NCI-H524 (cell line): ENCODE results near the gene SHC1.
"Not testable (repeated sequence)": the region's sequence is repeated elsewhere in the genome, so short reads cannot be mapped to it uniquely, and the experiment has no call there.

Experiments
- DNase-seq, 2 experiments: peaks; one replicate each; lab custom pipeline; 2025; lab: John Stamatoyannopoulos, UW

Gene SHC1

GRCh38 chr1:154995301-154995983 is 24.9 kb upstream of the SHC1 start:
- peak in 1 of 2 experiments; percentile 44 for DNase-seq

- no peak for DNase-seq
These were observed 24.0 kb upstream of the SHC1 start for GRCh38 chr1:154994591-154994990.

- DNase-seq: no peak
These were observed 23.7 kb upstream of the SHC1 start for GRCh38 chr1:154994269-154994587.

DNA sequence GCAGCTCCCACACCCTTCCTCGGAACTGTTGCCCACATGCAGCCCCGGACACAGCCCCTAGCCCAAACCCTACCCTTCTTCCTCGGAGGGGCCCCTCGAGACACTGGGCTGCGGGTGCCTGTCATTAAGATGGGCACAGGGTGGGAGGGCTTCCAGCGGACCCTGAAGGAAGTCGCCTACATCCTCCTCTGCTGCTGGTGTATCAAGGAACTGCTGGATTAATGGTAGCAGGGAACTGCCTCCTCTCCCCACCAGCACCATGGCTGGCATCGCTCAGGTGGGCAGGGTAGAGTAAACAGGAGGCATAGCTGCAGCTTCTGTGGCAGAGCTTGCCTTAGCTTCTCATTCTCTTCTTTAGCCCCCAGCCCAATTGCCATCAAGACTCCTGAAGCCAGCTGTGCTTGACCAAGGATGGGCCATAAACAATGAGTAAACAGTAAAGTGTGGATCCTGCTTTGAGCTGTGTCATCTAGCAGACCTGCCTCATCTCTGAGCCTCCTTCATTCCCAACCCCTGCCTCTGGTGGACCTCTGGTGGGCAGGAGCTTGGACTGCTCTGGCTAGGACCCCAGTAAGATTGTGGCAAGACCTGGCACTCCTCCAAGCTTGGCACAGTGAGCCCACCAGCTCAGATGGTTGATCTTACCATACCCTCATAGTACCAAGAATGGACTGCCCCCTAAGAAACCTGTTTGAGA is 23.2 kb upstream of the SHC1 start, which contains the start of gene LENEP:
TSS of gene LENEP (plus strand) at position 15 of the 697 bp plus-strand sequence. CDS start at position 37, 22 bp downstream.
- no peak for DNase-seq

DNA sequence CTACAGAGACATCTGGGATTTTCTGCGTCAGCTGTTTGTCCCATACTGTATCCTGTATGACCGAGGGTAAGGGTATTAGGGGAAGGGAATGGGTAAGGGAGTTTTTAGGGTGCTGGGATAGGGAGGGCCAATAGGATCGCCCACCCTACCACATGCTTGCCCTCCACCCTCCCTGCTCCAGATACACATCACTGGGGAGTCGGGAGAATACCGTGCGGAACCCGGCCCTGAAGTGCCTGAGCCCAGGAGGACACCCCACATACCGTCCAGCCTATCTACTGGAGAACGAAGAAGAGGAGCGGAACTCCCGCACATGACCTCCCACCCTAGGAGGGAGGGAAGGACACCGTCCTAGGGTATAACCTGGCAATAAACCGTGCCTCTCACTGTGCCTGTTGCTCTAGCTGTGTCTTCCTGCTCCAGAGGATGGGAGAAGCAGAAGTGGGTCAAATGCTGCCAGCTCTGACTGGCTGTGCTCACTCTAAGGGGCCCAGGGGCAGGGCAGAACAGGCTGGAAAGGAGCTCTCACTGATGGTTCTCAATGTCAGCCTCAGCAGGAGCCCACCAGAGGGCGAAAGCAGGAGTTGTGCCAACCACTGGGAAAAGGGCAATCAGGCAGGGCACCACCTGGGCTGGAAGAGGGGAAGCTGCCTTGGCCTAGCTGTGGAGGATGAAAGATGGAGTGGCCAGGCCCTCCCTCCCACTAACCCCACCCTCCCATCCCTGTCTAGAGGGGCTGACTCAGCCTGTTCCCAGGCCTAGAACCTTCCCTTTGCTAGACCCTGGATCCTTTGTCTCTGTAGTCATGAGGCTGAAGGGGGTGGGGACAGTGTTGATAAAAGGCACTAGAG is 22.4 kb upstream of the SHC1 start:
- DNase-seq: peak; percentile 25 to 47

GRCh38 chr1:154990276-154990675 is 19.7 kb upstream of the SHC1 start:
- no peak for DNase-seq

DNA sequence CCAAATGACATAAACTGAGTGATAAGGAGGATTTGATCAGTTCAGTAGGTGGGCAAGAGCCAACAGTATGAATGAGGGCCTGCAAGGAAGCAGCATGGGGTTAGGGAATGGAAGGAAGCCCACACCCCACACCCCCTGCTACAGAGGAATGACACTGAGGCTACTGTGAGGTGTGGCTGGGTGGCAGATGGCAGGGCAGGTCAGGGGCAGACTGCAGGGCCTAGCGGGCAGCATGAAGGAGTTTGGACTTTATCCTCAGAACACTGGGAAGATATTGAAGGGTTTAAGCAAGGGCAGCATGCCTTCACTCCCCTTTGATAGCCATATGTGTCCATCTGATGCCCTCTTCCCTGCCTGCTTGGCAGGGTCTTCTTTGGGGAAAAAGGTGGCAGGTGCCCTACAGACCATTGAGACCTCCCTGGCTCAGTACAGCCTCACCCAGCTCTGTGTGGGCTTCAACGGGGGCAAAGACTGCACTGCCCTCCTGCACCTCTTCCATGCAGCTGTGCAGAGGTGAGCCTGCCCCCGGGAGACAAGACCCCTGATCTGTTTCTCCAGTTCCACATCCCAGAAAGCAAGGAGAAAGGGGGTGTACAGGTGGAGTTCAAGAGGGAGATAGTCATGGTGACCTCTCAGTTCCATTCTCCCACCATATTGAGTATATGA is 18.8 kb upstream of the SHC1 start:
- no peak for DNase-seq

DNA sequence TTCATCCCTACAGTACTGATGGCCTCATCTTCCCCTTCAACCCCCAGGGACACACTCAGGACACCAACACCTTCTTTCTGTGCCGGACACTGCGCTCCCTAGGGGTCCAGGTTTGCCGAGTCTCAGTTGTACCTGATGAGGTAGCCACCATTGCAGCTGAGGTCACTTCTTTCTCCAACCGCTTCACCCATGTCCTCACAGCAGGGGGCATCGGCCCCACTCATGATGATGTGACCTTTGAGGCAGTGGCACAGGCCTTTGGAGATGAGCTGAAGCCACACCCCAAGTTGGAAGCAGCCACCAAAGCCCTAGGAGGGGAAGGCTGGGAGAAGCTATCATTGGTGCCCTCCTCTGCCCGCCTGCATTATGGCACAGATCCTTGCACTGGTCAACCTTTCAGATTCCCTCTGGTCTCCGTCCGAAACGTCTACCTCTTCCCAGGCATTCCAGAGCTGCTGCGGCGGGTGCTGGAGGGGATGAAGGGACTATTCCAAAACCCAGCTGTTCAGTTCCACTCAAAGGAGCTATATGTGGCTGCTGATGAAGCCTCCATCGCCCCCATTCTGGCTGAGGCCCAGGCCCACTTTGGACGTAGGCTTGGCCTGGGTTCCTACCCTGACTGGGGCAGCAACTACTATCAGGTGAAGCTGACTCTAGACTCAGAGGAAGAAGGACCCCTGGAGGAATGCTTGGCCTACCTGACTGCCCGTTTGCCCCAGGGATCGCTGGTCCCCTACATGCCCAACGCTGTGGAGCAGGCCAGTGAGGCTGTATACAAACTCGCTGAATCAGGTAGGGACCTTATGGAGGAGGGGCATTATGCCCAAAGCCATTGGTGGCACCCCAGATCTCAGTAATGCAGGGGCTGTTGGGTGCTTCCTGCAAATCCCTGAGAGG is 17.8 kb upstream of the SHC1 start:
- no peak for DNase-seq

GRCh38 chr1:154987326-154987725 is 16.8 kb upstream of the SHC1 start:
- DNase-seq: no peak

DNA sequence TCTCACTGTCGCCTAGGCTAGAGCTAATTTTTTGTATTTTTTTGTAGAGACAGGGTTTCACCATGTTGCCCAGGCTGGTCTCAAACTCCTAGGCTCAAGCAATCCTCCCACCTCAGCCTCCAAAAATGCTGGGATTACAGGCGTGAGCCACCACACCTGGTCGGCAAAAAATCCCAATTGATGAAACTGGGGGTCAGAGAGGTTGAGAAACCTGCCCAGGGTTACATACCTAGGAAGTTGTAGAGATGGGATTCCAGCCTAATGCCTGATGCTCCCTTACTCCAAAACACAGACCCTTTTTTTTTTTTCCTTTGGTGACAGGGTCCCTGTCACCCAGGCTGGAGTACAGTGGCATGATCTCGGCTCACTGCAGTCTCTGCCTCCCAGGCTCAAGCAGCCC is 16.2 kb upstream of the SHC1 start:
- DNase-seq: not testable (repeated sequence)

DNA sequence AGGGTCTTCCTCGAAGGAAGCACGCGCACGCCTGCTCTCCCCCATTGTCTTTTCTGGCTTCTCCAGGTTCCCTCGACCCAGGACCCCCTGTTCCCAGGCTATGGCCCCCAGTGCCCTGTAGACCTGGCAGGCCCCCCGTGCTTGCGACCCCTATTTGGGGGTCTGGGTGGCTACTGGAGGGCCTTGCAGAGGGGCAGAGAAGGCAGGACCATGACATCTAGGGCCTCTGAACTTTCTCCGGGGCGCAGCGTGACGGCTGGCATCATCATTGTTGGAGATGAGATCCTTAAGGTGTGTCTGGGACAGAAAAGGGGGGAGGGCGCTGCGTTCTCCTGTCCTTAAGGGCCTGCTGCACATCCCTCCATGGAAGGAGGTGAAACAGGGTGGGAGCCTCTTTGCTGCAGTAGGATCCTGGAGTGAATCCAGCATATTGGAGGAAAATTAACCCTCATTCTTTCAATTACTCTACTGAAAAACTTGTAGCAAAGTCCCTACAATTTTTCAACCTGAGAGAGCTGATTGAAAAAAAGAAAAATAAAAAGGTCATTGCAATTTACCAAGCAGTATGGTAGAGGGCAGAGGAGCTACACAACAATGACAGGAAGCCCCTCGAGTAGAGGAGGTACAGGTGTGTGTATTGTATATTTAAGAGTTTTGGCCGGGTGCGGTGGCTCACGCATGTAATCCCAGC is 13.4 kb upstream of the SHC1 start:
- DNase-seq: no peak

GRCh38 chr1:154982897-154983648 is 12.5 kb upstream of the SHC1 start, which contains the start of gene FLAD1:
Gene FLAD1, plus strand, starts transcription at chr1:154983344. Its CDS starts 351 bp downstream, at chr1:154983695.
- DNase-seq: peak; percentile 97 to 99

DNA sequence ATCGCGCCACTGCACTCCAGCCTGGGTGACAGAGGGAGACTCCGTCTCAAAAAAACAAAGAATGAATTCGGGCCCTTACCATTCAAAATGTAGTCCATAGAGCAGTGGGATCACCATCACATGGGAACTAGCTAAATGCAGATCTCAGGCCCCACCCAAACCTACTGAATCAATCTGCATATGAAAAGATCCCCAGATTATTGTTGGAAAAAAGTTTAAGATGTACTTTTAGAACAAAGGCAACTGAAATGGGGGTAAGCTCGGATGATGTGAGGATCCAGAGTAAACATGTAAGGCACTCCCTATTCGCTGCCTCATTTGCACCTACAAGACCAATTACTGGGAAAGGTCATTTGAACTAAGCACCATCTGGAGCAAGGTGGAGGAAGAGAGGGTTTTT is 11.8 kb upstream of the SHC1 start:
- no peak for DNase-seq

- DNase-seq: no peak
These were observed 7.8 kb upstream of the SHC1 start for GRCh38 chr1:154978360-154978759.

DNA sequence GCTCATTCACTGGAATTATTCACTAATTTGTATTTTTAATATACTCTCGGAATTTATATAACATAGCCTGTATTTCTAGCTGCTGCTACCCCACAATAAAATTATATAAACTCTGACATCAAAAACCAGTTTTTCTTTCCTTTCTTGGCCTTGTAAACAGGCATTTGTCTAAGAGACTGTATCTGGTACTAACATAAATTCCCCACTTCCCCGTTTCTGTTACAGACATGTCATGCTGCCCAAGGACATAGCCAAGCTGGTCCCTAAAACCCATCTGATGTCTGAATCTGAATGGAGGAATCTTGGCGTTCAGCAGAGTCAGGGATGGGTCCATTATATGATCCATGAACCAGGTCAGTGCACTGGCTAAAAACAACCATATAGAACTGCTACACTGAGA is 7.2 kb upstream of the SHC1 start:
- DNase-seq: not testable (repeated sequence)

GRCh38 chr1:154975409-154976059 is 5.0 kb upstream of the SHC1 start:
- no peak for DNase-seq

DNA sequence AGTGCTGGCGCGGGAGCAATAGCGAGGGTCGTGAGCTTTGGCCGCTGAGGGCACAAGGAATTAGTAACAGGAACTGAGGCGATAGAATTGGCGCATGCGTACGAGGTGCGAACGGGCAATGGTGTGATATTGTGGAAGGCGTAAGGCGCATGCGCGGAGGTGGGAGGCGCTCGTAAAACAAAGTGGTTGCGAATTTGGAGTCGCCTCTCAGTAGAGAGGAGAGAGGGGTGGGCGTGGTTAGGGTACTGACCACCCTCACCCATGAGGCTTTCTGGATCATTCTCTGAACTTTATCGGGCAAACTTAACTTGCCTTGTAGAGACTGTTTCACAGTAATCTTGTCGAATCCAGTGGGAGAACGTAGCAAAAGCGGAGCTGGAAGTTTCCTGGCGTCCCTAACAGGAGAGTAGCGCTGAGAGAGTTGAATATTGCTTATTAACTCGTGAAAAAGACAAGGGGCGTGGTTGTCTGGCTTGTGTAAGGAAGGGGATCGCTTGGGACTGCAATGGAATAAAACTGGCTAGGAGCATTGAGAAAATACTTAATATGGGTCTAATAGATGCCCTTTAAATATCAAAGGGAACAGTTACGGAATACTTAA is 4.4 kb upstream of the SHC1 start:
- peak; percentile 94 for DNase-seq

DNA sequence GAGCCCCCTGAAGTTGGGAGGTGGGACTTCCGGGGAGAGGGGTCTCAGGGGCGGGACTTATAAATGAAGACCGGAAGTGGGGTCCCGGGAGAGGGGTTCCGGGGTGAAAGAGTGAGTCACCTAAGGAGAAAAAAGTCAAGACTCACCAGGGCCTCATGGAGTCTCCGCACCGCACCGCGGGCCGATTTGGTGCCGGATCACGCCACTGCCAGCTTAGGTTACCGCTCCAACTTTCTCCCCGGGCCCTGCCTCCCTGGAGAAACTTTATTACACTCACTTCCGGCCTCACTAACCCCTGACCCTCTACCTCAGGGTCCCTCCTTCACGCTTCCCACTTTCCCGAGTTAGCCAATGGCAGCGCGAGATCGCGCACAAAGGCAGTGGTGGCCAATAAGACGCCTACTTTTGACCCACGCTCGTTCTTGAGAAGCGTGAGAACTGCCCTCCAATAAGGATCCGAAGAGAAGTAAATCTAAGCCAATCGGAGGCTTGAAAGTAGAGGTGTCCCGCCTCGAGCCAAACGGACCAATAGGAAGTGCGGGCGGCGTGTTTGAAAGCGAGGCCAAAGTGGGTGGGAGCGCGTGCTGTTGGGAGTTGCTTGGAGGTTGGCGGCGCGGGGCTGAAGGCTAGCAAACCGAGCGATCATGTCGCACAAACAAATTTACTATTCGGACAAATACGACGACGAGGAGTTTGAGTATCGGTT is 3.7 kb upstream of the SHC1 start, which contains the start of gene CKS1B:
TSS of gene CKS1B (plus strand) at position 580 of the 706 bp plus-strand sequence. CDS start at position 645, 65 bp downstream.
- peak; percentile 99 to 100 for DNase-seq
